OCI-M2 (cell line): ENCODE data around the gene GAB1.
"Not testable (repeated sequence)": the region's sequence is repeated elsewhere in the genome, so short reads cannot be mapped to it uniquely, and the experiment has no call there.

ENCODE experiments used
- DNase-seq: peaks from one replicate; lab custom pipeline; 2025; ENCODE audit not compliant: unreplicated experiment; lab: John Stamatoyannopoulos, UW

The GAB1 gene

GRCh38 chr4:143337600-143338287 lies 1.1 kb downstream of the GAB1 start:
- no peak for DNase-seq

DNA sequence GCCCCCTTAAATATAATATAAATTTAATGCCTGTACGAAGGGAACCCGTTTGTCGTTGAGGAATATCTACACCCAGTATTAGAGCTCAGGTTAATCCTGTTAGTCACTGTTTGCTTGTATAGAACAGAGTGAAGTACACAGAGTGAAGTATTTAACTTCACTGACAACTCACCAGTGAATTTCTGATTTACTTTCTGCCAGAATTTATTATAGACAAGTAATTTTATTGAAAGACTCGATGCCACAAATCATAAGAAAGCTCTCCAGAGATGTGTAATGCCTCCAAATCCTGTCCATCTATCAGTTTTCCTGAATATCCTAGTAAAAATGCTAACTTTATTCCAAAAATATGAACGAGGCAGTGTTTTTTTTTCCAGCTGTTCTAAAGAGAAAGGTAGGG lies 1.6 kb downstream of the GAB1 start:
- no peak for DNase-seq

- DNase-seq, result no peak
Observed at GRCh38 chr4:143339497-143339896, 2.8 kb downstream of the GAB1 start.

- no peak for DNase-seq
Observed at GRCh38 chr4:143341186-143341755, 4.6 kb downstream of the GAB1 start.

DNA sequence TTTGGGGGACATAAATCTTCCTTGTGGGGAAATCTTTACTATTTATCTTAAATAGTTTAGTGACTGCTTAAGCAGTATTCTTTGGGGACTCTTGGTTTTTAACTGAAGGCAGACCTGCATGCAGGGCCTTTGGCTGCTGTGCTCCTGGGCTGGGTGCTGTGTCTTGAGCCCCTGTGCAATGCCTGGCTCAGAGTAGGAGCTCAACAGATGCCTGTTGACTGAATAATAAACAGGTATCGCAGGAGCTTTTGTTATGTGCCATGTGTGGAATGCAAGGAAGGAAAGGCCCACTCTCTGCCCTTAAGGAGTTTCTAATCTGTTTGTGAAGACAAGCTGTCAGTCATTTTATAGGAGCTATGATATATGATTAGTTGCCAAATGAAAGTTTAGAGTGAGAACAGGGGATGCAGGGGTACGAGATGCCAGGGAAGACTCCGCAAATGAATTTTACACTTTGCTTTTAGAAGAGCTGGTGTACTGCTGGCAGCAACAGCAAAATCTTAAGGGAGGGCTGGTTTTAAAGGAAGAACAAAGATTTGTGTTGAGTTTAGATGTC lies 6.7 kb downstream of the GAB1 start:
- DNase-seq, result no peak

DNA sequence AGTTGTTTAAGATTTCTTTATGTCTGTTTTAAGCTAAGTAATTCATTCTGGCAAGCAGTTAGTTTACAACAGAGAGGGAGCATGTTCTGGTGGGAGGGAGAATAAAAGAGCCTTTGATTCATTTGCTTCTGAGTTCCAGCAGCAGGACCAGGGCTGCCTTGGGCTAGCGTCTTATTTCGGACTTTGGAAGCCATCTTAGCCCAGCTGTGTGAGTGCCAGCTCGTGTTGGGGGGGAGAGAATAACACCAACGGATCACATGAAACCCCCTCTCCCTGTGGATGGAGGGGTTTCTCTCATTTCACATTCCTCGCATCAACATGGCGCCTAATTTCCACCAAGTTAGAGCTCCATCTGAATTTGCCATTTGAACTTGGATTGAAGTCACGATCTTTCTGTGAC lies 7.4 kb downstream of the GAB1 start:
- no peak for DNase-seq

- DNase-seq, result no peak
Observed at GRCh38 chr4:143344774-143345173, 8.1 kb downstream of the GAB1 start.

- no peak for DNase-seq
Observed at GRCh38 chr4:143345356-143345755, 8.7 kb downstream of the GAB1 start.

GRCh38 chr4:143346206-143346605 lies 9.5 kb downstream of the GAB1 start:
- no peak for DNase-seq

DNA sequence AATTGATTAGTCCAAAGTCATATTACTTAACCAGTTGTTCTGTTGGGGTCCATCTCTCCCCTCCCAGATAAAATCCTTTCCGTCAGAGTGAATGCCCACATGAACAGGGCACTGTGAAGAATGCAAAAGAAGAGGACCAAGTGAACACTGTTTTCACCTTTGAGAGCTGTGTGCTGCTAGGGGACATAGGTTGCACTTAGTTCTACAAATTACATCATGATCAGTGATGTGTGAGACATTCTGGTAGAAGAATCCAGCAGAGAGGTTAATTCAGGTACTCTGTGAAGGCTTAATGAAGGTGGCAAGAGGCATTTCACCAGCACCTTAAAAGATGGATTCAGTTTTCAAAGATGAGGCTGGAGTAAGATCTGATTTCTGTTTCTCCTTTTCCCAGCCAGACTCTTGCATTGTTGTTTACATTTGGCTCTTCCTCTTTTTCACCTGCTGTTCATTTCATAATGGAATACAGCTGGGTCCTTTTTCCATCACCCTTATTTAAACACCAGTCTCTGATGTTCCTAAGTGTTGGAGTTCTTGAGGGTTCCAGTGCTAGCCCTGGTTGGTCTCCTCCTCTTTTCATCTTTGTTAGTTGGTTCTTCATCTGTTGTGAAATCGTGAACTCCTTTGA lies 10.9 kb downstream of the GAB1 start:
- no peak for DNase-seq

DNA sequence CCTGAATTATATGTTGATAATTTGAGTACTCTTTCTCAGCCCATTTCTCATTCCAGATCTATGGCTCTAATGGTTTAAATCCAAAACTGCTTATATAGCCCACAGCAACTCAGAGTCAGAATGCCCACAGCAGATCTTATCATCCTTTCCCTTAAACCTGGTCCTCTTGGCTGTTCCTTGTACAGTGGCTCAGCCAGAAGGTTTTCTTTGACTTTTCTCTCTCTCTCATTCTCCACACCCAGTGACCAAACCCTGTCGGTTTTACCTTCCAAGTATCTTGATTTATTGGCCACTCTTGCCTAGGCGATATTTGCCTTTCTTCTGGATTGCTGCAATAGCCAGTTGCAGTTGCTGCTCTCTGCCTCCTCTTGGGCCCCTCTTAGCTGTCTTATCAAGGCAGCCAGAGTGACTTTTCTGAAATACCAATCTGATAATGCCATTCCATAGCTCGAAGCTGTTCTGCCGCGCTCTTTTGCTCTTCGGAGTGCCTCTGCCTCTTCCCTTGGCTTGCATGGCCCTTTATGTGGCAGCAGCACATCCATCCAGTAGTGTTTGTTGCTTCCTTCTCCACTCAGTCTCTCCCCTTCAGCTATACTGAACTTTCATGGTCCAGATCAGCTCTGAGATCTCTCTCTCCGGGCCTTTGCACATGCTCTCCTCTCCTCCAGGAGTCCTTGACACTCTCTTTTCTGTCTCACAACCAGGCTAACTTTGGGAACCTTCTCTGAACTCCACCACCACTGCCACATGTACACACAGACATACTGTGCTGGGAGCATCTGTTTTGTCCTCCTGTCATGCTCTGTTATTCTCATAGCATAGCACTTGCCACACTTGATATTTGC lies 11.8 kb downstream of the GAB1 start:
- no peak for DNase-seq

DNA sequence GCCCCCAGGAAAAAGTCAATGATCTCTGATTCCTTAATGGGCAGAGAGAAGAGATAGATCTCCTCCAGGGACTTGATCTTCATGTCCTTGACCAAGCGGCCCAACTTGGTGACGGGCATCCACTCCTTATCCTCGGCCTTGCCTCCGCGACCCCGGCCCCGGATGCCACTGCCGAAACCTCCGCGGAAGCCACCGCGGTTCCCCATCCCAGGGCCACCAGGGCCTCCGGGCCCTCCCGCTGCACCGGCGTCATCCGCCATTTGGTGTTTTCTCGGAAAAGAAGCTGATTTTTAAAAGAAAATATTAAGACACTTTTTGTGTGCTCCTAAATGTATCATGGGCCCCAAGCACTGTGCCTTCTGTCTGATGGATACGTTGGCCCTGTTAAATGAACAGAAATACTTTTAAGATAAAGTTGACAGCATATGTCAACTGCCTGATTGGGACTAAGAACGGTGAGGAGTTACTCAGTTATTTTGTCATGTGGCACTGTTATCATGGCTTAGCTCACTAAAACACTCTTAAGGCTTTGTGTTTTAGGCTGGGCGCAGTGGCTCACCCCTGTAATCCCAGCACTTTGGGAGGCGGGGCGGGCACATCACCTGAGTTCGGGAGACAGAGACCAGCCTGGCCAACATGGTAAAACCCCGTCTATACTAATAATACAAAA lies 13.3 kb downstream of the GAB1 start:
- not testable (repeated sequence) for DNase-seq

GRCh38 chr4:143351149-143351691 lies 14.5 kb downstream of the GAB1 start:
- no peak for DNase-seq

DNA sequence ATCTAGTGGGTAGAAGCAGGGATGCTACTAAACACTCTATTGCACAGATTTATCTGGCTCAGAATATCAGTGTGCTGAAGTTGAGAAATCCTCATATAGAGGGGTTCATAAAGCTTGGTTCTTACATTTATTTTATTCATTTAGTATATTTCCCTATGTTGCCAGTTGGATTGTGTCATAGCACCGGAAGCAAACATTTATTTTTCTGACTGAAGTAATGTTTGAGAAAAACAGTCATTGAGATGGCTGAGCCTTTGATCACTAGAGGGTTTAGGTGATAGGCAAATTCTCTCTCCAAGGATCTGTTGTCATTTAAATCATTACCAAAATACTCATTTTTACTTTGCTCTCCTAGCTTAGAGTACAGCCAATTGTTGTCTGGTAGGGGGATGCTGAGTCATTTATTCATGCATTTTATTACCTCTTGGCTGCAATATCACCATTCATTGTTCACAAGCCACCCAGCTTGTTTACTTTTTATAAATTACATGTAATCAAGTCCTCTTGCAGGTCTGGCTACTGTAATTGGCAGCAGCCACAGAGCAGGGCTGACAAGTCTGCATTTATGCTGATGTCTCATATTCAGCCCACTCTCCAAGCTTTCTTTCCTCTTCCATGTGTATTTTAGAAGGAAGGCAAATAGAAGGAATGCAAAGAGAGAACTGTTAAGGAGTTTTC lies 15.2 kb downstream of the GAB1 start:
- DNase-seq, result no peak

DNA sequence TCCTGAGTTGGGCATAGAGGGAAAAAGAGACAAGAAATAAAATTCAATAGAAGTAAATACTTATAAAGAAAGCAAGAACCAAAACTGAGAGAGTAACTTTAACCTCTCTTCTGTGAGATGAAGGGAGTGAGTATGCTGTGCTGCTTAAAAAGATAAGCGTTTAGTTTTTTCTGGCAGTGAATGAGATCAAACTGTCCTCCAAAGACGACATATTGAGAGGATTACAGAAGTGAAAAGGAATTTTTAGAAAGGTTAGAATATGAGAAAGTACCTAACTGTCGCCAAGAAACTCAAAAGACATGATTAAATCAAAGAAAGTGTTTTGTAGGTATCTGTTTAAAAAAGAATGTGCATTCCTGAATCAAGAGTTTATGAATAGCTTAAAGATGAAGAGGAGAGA lies 16.0 kb downstream of the GAB1 start:
- no peak for DNase-seq

DNA sequence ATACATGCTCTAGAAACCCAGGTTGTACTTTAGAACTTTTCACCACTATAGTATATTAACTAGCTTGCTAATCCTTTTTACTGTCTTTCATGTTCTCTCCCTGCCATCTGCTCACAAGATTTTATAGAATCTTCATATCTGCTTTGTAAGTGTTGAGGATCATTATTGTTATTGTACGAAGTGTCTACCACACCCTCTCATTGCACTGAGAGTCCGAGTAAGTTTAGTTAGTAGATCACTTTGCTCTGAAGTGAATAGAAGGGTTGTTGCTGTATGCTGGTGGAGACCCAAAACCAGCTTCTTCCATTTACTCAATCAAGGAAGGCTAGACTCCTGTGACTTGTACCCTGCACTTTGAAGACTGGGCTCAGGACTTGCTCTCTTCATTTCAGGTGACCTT lies 17.1 kb downstream of the GAB1 start:
- no peak for DNase-seq

DNA sequence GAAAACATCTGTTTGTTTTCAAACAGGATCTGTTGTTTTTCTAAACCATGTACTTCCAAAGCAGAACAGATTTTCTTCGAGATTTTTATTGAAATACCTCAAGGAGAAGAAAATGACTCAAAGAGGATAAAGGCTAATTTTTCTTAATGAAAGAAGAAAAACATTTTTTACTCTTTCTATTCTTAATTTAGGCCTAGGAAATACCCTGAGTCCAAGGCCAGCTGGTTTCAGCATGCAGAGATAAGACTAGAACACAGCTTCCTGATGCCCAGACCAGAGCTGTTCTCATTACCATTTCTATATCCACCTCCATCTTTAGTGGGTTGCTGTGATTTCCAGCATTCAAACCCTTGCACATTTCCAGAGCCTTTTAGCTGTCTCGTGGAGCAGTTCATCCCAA lies 18.3 kb downstream of the GAB1 start:
- DNase-seq, result no peak

DNA sequence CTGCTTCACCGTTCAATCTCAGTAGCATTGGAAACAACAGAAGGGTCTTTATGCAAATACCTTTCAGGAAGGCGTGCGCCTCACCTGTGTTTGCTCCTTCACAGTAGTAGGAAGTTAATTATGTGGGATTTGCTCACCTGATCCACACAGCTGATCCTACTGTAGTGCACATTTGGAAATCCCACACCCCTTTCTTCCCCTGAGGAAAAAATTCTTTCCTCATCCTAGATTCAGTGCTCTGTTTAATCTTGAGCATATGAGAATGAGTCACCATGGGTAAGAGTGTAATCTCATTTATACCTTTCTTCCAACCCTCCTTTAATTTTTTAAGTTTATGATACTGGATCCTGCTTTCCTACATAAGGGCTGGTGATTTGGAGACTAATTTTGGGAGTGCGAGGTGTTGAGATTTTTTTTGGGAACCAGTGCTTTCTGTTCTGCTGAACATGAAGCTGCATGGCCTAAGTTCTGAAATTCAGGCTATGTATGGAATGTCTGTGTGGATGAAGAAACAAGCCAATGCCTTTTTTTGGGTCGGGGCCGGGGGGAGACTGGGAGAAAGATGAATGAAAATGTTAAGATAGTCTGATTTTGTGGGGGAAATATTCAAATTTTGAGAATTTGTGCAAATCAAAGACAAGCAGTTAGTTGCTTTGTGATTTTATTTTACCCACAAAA lies 19.0 kb downstream of the GAB1 start:
- DNase-seq, result no peak

- no peak for DNase-seq
Observed at GRCh38 chr4:143356493-143356892, 19.8 kb downstream of the GAB1 start.
